Esophagus (tissue), 2 donors: ENCODE results near the gene LHX2. TPM values are rescaled to one million over a fixed set of nuclear protein-coding genes. Genes with fewer than 3 reads are reported as not detected.
"Not testable (repeated sequence)": the region's sequence is repeated elsewhere in the genome, so short reads cannot be mapped to it uniquely, and the experiment has no call there.

Experiments
- H3K27ac ChIP-seq, 2 donors: one replicate each; pipeline ENCODE4 v1.5.1; 2013; ENCODE audit warnings: low read depth in 2 of 2, mild to moderate bottlenecking in 2 of 2, inconsistent platforms in 1 of 2, low read length in 1 of 2, moderate library complexity in 1 of 2
- H3K27me3 ChIP-seq, 2 donors: one replicate each; pipeline ENCODE4 v1.6.1; 2013; ENCODE audit warnings: low read length in 2 of 2, control low read depth in 1 of 2, mild to moderate bottlenecking in 1 of 2; ENCODE audit not compliant: insufficient read depth in 2 of 2, control insufficient read depth in 1 of 2
- H3K36me3 ChIP-seq, 2 donors: one replicate each; pipeline ENCODE4 v1.6.1; 2013; ENCODE audit warnings: low read length in 1 of 2; ENCODE audit not compliant: control insufficient read depth in 2 of 2, insufficient read depth in 2 of 2
- H3K4me1 ChIP-seq, 2 donors: one replicate each; pipeline ENCODE4 v1.6.1; 2013; ENCODE audit warnings: low read length in 1 of 2; ENCODE audit not compliant: control insufficient read depth in 2 of 2, insufficient read depth in 2 of 2
- H3K4me3 ChIP-seq, 2 donors: one replicate each; pipeline ENCODE4 v1.5.1; 2013; ENCODE audit warnings: low read length in 2 of 2, mild to moderate bottlenecking in 2 of 2, low read depth in 1 of 2, moderate library complexity in 1 of 2
- H3K9me3 ChIP-seq, 2 donors: one replicate each; pipeline ENCODE4 v1.6.1; 2013; ENCODE audit warnings: mild to moderate bottlenecking in 2 of 2, low read depth in 1 of 2, low read length in 1 of 2, moderate library complexity in 1 of 2; ENCODE audit not compliant: control insufficient read depth in 2 of 2, insufficient read depth in 1 of 2
- whole genome bisulfite sequencing, 2 donors: extraction: QIAGEN DNeasy Blood & Tissue Kit; methylation state at CpG; one replicate each; pipeline ENCODE4 v1.1.7; 2013; 5-methylcytosine and 5-hydroxymethylcytosine counted together
- polyA plus RNA-seq, 2 donors: library from polyadenylated mRNA; stranded (reverse); fragments of 200-250 nt; gene quantifications; one replicate each; pipeline ENCODE4 v1.2.3, GENCODE V29; 2013
- donor health status: healthy with polysubstance abuse.
- donor health status: Bipolar disorder and iron deficiency.

The LHX2 gene
- polyA plus RNA-seq, 2 donors: not detected

- Histone ChIP-seq H3K4me1 (no peaks in the 10 kb centered on the region), H3K4me3 (no peak overlapping the region), H3K27me3 (peaks cover 0 to 13% of the 10 kb centered on the region in 2 donors), H3K9me3 (peaks cover 0 to under 1% of the 10 kb centered on the region in 2 donors), H3K27ac (no peak overlapping the region), H3K36me3 (no peaks in the 10 kb centered on the region)
- WGBS, 2 donors: 85 to 86% methylated on average over 4 of the region's 5 CpGs
Observed at GRCh38 chr9:123978981-123979380, 32.6 kb upstream of the LHX2 start.

GRCh38 chr9:123982535-123982934 is 29.0 kb upstream of the LHX2 start:
- WGBS, 2 donors: 76 to 85% methylated on average over 6 of the region's 6 CpGs
- H3K4me3 ChIP-seq: no peak overlapping the region
- H3K9me3 ChIP-seq: no peaks in the 10 kb centered on the region
- no peak overlapping the region for H3K27ac ChIP-seq
- peaks cover 0 to 13% of the 10 kb centered on the region in 2 donors for H3K27me3 ChIP-seq
- no peaks in the 10 kb centered on the region for H3K4me1 ChIP-seq
- no peaks in the 10 kb centered on the region for H3K36me3 ChIP-seq

- H3K4me1 ChIP-seq: no peaks in the 10 kb centered on the region
- H3K4me3 ChIP-seq: no peak overlapping the region
- H3K27me3 ChIP-seq: peaks cover 0 to 13% of the 10 kb centered on the region in 2 donors
- no peaks in the 10 kb centered on the region for H3K36me3 ChIP-seq
- 68 to 85% methylated on average over 3 of the region's 3 CpGs for WGBS, 2 donors
- H3K9me3 ChIP-seq: no peaks in the 10 kb centered on the region
- no peak overlapping the region for H3K27ac ChIP-seq
Observed at GRCh38 chr9:123983047-123983446, 28.5 kb upstream of the LHX2 start.

GRCh38 chr9:123984802-123985201 is 26.8 kb upstream of the LHX2 start:
- no peaks in the 10 kb centered on the region for H3K4me1 ChIP-seq
- 74 to 87% methylated on average over 3 of the region's 3 CpGs for WGBS, 2 donors
- H3K4me3 ChIP-seq: no peak overlapping the region
- no peaks in the 10 kb centered on the region for H3K9me3 ChIP-seq
- H3K36me3 ChIP-seq: no peaks in the 10 kb centered on the region
- H3K27me3 ChIP-seq: peaks cover 0 to 13% of the 10 kb centered on the region in 2 donors
- no peak overlapping the region for H3K27ac ChIP-seq

- Histone ChIP-seq H3K9me3 (no peaks in the 10 kb centered on the region), H3K4me1 (no peaks in the 10 kb centered on the region), H3K36me3 (no peaks in the 10 kb centered on the region), H3K27me3 (peaks cover 0 to 9% of the 10 kb centered on the region in 2 donors), H3K4me3 (no peak overlapping the region), H3K27ac (no peak overlapping the region)
- 71 to 82% methylated on average over 4 of the region's 4 CpGs for WGBS, 2 donors
Observed at GRCh38 chr9:123985869-123986268, 25.7 kb upstream of the LHX2 start.

- Histone ChIP-seq H3K4me3 (no peak overlapping the region), H3K9me3 (no peaks in the 10 kb centered on the region), H3K27me3 (peaks cover 0 to 1% of the 10 kb centered on the region in 2 donors), H3K4me1 (no peaks in the 10 kb centered on the region), H3K36me3 (no peaks in the 10 kb centered on the region), H3K27ac (no peak overlapping the region)
- 35 to 46% methylated on average over 5 of the region's 5 CpGs for WGBS, 2 donors
Observed at GRCh38 chr9:123990427-123990826, 21.1 kb upstream of the LHX2 start.

- H3K4me3 ChIP-seq, H3K27me3 ChIP-seq: not testable (repeated sequence)
- WGBS, 2 donors: 66 to 92% methylated on average over 9 to 12 of the region's 16 CpGs
Observed at GRCh38 chr9:123992679-123993078, 18.9 kb upstream of the LHX2 start.

GRCh38 chr9:123996731-123997421 is 14.7 kb upstream of the LHX2 start:
- H3K36me3 ChIP-seq: no peaks in the 10 kb centered on the region
- WGBS, 2 donors: 7 to 8% methylated on average over 23 of the region's 23 CpGs
- no peak overlapping the region for H3K4me3 ChIP-seq
- H3K27me3 ChIP-seq: peaks cover 3 to 25% of the 10 kb centered on the region in 2 donors
- no peaks in the 10 kb centered on the region for H3K9me3 ChIP-seq
- H3K4me1 ChIP-seq: peaks cover 13 to 15% of the 10 kb centered on the region in 2 donors
- no peak overlapping the region for H3K27ac ChIP-seq

More at GRCh38 chr9:123992679-123993078, 18.9 kb upstream of the LHX2 start:
- H3K4me1 ChIP-seq, H3K36me3 ChIP-seq, H3K9me3 ChIP-seq, H3K27ac ChIP-seq: not testable (repeated sequence)

GRCh38 chr9:123997665-123998277 is 13.8 kb upstream of the LHX2 start:
- no peak overlapping the region for H3K27ac ChIP-seq
- H3K4me3 ChIP-seq: no peak overlapping the region
- peaks cover 3 to 26% of the 10 kb centered on the region in 2 donors for H3K27me3 ChIP-seq
- 7% methylated on average over 14 to 15 of the region's 15 CpGs for WGBS, 2 donors
- H3K36me3 ChIP-seq: no peaks in the 10 kb centered on the region
- H3K4me1 ChIP-seq: peaks cover 13 to 15% of the 10 kb centered on the region in 2 donors
- H3K9me3 ChIP-seq: no peaks in the 10 kb centered on the region
